ENCODE results near the gene WBP1L. TPM values are rescaled to one million over a fixed set of nuclear protein-coding genes. Genes with fewer than 3 reads are reported as not detected.
A peak's percentile ranks its signal among the peaks of the same experiment; 100 is the strongest.

The WBP1L gene
- total and polyA plus RNA-seq, 2 of the 13 experiments (the other 11 are each of a cell fraction or from before 2014, with no cell fraction given), result 8.3 to 12.3 TPM

- TF ChIP-seq, protein P1, sequence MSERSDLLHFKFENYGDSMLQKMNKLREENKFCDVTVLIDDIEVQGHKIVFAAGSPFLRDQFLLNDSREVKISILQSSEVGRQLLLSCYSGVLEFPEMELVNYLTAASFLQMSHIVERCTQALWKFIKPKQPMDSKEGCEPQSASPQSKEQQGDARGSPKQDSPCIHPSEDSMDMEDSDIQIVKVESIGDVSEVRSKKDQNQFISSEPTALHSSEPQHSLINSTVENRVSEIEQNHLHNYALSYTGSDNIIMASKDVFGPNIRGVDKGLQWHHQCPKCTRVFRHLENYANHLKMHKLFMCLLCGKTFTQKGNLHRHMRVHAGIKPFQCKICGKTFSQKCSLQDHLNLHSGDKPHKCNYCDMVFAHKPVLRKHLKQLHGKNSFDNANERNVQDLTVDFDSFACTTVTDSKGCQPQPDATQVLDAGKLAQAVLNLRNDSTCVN (CRISPR knock-in tag; IDR thresholded peaks at IDR 0.05; ENCODE audit: borderline replicate concordance), result no peak
- no peak for TF ChIP-seq ZNF598 (CRISPR knock-in tag; IDR thresholded peaks at IDR 0.05; ENCODE audit: borderline replicate concordance)
- no peak for TF ChIP-seq ZNF451 (CRISPR knock-in tag; IDR thresholded peaks at IDR 0.05)
- no peak for TF ChIP-seq ATF7 (IDR thresholded peaks at IDR 0.05)
- TF ChIP-seq ATF7 (CRISPR knock-in tag; IDR thresholded peaks at IDR 0.05), result no peak
- no peak for TF ChIP-seq ZNF800 (CRISPR knock-in tag; IDR thresholded peaks at IDR 0.05)
- peak; percentile 94 for TF ChIP-seq RAD21 (CRISPR knock-in tag; IDR thresholded peaks at IDR 0.05)
- no peak for TF ChIP-seq ZNF225 (CRISPR knock-in tag; IDR thresholded peaks at IDR 0.05)
- TF ChIP-seq, protein P2, sequence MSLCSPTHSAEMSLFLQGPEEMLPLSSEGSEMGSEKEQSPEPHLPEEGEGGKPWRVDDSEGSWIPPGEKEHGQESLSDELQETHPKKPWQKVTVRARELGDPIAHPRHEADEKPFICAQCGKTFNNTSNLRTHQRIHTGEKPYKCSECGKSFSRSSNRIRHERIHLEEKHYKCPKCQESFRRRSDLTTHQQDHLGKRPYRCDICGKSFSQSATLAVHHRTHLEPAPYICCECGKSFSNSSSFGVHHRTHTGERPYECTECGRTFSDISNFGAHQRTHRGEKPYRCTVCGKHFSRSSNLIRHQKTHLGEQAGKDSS (CRISPR knock-in tag; IDR thresholded peaks at IDR 0.05; ENCODE audit: borderline replicate concordance, low read depth), result peak; percentile 61; the same call in 1 of the 2 replicates
- TF ChIP-seq ZNF605 (CRISPR knock-in tag; IDR thresholded peaks at IDR 0.05), result no peak
- TF ChIP-seq TOE1 (CRISPR knock-in tag; IDR thresholded peaks at IDR 0.05), result no peak
- no peak for TF ChIP-seq ZNF576 (CRISPR knock-in tag; IDR thresholded peaks at IDR 0.05)
- no peak for TF ChIP-seq SPEN (CRISPR knock-in tag; IDR thresholded peaks at IDR 0.05; ENCODE audit: low read depth)
- TF ChIP-seq RFX5 (IDR thresholded peaks at IDR 0.05; ENCODE audit: low read depth, low read length), result no peak
- TF ChIP-seq ZMYM3 (CRISPR knock-in tag; IDR thresholded peaks at IDR 0.05), result no peak
- no peak for TF ChIP-seq NKX3-1 (CRISPR knock-in tag; IDR thresholded peaks at IDR 0.05)
- TF ChIP-seq TFAP4 (IDR thresholded peaks at IDR 0.05; ENCODE audit: borderline replicate concordance, low read depth), result no peak
- TF ChIP-seq NFE2 (CRISPR knock-in tag; IDR thresholded peaks at IDR 0.05), result no peak
- 0 out of 2 replicates have a peak, but pooled peaks have one; percentile 13 for TF ChIP-seq RXRA (CRISPR knock-in tag; IDR thresholded peaks at IDR 0.05)
- no peak for TF ChIP-seq MBD4 (IDR thresholded peaks at IDR 0.05; ENCODE audit: borderline replicate concordance, low read length)
- no peak for TF ChIP-seq ZFP36L2 (CRISPR knock-in tag; IDR thresholded peaks at IDR 0.05)
- TF ChIP-seq LRRFIP1 (CRISPR knock-in tag; conservative IDR thresholded peaks at IDR 0.05), result no peak
- TF ChIP-seq FOXM1 (CRISPR knock-in tag; IDR thresholded peaks at IDR 0.05), result no peak
Measured at GRCh38 chr10:102729029-102730026, 14.4 kb upstream of the WBP1L start (continued).
